ENCODE measurements around the gene PTPRN2.
"Not testable (repeated sequence)": the region's sequence is repeated elsewhere in the genome, so short reads cannot be mapped to it uniquely, and the experiment has no call there.

The PTPRN2 gene

DNA sequence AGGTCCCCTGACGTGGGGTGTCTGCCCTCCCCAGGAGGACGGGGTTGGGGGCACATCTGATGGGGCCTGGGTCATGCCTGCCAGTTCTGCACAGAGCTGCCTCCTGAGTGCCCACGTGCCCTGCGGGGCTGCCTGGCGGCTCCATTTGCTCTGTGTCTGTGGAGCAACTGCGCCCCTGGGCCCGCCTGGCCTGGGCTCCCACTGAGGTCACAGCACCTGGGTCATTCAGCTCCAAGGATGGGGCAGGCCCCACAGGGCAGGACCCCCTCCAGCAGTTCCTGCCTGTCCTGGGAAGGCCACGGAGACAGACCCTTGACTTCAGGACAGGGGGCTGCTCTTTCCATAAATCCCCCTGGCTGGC, 590.6 kb downstream of the PTPRN2 start:
- no peak for DNase-seq

DNA sequence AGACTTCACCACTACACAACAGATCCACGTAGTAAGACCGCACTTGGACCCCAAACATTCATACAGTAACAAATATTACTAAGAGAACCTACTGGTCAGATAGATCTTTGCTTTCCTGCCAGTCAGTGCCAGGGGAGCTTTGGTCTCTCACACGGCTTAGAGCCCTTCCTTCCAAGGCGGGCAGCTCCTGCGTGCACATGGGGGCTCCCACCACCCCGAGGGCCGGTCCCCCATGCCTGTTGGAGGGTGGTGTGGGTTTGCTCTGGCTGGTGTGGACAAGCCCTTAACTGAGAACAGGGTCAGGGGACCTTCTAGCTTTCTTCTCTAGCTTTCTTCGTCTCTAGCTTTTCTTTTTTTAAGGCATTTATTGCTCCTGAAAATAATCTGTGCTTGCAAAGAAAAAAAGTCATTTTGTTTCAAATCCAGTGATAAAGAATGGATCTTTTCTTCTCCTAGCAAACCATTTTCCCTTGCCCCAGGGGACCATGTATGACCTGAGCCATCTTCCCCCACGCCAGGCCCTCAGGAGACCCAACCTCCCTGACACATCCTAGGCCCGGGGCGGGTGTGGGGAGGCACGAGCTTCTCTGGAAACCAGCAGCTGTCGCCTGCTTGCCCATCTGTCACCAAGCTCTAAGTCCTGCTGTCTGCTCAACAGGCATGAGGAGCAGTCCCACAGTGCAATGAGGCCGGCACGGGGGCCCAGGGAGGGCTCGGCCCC, 591.1 kb downstream of the PTPRN2 start:
- no peak for DNase-seq

DNA sequence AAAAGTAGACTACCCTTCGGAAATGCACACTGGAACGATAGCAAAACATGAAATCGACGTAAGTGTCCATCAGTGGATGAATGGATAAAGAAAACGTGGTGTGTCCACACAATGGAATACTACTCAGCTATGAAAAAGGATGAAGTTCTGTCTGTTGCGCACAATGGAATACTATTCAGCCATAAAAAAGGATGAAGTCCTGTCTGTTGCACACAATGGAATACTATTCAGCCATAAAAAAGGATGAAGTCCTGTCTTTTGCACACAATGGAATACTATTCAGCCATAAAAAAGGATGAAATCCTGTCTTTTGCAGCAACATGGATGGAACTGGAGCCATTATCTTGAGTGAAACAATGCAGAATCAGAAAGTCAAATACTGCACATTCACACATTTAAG, 591.8 kb downstream of the PTPRN2 start:
- no peak for DNase-seq

DNA sequence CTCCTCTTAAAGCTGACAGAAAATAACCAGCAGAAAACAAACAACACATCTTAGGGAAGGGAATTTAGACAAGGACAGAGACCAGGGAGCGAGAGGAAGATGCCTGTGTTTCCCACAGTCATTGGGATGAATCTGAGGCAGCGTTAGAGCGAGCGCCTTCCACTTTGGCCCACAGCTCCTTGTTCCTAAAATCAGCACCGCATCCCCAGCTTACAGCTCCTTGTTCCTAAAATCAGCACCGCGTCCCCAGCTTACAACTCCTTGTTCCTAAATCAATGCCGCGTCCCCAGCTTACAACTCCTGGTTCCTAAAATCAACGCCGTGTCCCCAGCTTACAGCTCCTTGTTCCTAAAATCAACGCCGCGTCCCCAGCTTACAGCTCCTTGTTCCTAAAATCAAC, 593.3 kb downstream of the PTPRN2 start:
- DNase-seq, result no peak

DNA sequence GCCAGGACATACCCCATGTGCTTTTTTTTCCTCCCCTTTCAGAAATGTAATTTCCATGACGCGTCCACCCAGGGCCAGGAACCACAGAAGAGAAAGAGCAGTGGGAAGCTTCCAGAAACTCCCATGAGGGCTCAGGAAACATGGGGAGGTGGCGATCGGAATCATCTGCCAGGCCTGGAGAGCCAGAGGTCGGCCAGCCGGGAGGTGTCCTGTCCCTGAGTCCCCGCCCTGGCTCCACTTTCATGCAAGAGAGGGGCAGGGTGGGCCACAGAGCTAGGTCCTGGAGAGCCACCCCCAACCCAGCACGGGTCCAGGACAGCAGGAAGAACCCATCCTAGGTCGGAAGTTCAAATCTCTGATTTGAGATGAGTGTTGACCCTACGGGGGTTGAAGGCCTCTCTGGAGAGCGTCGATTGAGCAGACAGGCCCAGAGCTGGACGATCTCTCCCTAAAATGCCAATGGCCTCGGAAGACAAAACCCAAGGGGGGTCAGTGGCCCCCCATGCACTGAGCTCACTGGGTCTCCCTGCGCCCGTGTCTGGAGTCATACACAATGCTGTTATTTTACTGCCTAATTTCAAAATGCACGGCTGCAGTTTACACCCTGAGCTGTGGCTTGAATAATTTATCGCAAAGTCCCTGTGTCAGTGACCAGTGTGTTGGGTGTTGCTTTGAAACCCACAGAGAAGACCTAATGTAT, 594.1 kb downstream of the PTPRN2 start:
- no peak for DNase-seq

DNA sequence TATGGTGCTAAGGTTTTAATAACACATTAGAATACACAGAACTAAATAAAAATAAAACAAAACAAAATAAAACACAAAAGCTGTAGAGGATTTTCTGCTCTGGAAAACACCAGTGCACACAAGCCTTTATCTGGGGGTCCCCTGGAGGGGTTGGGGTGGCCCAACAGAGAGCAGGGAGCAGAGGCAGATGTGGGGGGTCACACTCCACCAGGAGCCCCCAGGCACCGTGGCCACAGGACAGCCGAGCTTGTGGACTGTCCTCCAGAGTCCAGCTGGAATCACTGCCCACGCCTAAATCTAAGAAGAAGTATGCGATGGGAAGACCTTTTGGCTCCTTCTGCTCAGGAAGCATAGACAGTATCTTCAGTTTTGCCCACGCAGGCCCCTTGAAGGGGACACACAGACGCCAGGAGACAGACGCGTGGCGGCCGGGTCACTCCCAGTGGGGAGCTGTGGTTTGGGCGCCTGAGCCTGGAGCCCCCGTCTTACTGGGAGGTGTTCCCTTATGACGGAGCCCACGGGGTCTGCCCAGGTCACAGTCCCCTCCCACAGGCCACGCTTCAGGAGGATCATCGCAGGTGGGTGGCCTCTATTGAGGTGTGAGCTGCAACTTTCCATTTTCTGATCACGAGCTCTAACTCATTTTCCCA, 595.0 kb downstream of the PTPRN2 start:
- no peak for DNase-seq

DNA sequence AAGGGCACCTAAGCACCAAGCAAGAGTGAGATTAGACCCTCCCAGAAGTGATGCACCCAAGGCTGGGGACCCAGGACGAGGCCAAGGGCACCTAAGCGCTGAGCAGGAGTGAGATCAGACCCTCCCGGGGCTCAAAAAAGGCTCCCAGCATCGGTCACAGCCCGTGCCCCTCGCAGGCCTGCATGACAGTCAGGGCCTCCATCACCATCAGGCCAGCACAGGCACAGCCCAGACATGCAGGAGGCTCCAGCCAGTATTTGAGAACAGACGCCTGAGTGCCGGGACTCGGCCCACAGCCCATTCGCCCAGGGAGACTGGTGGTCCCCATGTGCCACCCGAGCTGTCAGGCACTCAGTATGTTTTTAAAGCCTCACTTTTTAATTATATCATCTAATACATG, 595.9 kb downstream of the PTPRN2 start:
- no peak for DNase-seq

DNA sequence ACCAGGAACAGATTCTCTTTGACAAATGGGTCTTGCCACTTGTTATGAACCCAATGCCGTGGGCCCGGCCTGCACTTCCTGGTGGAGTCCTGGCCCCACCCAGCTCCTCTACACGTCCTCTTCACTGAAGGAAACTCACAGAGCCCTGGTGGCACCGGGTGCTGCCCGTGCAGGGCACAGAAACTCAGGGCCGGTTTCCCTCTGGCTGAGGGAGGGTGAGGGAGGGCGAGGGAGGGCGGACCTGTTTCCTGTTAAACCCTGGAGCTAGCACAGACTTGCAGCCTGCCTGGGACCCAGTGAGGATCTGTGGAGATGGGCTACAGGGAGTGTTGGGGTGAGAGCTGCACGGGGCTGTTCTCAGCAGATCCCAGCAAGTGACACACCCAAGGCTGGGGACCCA, 596.3 kb downstream of the PTPRN2 start:
- DNase-seq, result no peak

DNA sequence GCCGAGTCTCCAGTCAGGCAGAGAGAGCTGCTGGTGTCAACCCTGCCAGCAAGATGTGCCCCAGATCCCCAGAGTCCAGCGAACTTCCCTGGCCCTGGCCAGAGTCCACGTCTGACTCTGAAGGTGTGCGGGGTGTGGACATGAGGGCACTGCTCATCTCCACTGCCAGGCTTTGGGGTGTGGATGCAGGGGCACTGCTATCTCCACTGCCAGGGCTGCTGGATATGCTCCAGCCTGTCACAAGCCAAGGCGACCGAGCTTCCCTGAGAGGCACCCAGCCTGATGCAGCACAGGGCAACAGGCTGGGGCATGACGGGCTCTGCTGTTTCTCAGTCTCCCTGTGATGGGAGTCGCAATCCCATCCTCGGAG, 596.8 kb downstream of the PTPRN2 start:
- no peak for DNase-seq

DNA sequence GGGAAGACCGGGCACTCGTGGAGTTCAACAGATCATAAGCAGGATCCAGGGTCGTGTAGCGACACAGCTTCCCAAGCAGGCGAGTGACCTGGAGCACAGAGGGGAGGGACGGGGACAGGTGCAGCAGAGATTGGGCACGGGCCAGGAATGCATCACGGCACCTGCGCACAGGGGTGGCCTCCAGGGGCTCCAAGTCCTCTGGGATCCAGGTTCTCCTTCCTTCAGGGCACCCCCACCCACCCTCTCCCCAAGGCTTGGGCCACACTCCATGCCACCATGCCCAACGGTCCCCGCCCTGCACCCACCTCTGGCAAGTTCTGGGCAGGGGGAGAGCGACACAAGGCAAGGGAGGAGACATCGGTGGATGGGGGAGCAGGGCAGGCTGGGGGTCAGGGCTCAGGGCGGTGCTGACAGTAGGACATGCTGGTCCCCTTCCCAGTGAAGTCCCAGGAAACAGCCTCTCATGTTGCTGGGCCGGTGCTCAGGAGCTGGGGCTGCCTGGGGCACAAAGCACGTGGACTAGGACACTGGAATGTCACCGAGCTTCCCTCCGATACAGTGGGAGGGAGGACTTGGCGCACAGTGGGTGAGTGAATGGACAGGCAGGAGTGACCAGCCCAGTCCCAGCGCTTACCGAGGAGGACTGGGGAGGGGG, 597.3 kb downstream of the PTPRN2 start:
- DNase-seq, result no peak

DNA sequence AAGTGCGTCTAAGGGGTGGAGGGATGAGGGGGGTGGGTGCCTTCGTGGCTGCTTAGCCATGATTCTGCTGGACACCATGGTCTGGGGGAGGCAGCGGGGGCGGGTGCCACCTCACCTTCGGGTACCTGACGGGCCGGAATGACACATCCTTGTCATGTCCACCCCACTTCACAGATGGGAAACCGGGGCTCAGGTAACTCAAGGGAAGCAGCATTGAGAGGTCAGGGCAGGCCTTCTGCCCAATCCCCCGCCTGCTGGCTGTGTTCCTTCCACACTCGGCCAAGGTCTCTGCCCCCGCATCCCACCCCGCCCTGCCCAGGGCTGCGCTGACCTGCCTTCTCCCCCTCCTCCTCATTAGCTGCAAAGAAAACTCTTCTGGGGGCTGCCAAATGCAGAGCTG, 598.0 kb downstream of the PTPRN2 start:
- DNase-seq, result no peak

DNA sequence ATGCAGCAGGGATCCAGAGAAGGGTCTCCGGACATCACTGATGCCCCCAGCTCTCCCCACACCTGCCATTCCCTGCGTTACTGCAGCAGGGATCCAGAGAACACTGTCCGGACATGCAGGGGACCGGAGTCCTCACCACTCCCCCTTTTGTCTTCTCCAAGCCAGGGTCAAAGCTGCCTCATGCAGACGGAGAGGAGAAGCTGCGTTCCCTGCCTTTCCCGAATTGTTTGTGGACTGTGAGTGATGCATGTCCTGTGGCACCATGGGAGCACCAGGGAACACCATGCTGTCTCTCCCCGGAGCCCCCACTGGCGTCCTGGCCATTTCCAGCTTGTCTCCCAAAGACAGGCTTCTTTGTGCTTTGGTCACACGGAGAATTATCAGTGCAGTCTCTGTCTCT, 599.7 kb downstream of the PTPRN2 start:
- no peak for DNase-seq

DNA sequence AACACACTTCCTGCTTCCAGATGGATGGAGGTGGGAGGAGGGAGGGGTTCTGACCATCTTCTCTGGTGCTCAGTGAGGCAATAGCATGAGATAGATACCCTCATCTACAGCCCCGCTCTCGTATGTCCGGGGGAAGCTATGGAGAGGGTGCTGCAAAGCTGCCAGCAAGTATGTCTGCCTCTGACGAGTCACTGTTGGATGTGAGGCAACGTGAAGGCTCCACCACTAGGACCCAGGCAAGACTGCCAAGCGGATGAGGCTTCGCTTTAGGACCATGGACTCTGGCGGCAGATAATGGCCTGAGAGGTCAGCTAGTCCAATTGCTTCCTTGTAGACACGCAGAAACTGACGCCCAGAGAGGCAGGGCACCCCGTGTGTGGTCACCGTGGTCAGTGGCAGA, 601.6 kb downstream of the PTPRN2 start:
- no peak for DNase-seq

DNA sequence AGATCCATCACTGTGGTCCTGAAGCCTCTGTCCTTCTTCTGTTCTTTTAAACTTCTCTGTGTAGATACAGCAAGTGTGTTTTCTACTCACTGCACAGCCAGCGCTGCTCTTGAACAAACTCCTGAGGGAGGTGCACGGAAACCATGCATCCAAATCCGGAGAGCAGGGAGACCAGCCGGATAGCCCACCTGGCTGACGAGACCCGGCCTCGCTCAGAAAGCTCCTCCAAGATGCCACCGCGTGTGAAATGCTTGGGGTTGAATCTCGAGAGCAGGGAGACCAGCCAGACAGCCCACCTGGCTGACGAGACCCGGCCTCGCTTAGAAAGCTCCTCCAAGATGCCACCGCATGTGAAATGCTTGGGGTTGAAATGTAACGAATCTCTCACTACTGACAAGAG, 602.0 kb downstream of the PTPRN2 start:
- no peak for DNase-seq

DNA sequence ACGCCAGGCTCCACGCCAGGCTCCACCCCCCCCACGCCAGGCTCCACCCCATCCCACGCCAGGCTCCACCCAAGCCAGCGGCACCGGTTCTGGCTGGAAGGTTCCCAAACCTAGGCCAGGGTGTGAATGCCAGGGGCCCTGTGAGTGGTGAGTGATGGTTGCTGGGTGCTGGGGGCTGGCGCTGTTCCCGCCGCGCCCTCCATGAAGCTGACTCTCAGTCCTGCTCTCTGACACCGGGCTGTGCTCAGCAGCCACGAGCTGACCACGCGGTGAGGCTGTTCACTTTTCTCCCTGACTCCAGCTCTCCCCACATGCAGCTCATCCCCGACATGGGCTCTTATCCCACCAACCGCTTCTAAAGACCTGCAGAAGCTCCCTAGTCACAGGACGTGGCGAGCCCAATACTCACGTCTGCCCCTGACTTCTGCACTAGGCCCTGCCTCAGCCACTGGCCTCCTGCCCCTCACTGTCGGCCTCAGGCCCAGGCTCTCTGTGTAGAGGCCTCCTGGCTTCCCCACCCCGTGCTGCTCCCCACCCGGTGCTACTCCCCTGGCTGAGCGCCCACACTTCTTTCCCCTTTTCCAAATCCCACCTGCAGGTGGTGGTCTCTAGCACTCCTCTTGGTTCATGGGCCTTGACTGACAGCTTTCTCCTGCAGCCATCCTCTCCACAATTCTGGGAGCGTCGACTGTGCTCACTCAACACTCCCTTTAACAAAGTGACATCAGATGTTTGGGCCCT, 603.0 kb downstream of the PTPRN2 start:
- no peak for DNase-seq

DNA sequence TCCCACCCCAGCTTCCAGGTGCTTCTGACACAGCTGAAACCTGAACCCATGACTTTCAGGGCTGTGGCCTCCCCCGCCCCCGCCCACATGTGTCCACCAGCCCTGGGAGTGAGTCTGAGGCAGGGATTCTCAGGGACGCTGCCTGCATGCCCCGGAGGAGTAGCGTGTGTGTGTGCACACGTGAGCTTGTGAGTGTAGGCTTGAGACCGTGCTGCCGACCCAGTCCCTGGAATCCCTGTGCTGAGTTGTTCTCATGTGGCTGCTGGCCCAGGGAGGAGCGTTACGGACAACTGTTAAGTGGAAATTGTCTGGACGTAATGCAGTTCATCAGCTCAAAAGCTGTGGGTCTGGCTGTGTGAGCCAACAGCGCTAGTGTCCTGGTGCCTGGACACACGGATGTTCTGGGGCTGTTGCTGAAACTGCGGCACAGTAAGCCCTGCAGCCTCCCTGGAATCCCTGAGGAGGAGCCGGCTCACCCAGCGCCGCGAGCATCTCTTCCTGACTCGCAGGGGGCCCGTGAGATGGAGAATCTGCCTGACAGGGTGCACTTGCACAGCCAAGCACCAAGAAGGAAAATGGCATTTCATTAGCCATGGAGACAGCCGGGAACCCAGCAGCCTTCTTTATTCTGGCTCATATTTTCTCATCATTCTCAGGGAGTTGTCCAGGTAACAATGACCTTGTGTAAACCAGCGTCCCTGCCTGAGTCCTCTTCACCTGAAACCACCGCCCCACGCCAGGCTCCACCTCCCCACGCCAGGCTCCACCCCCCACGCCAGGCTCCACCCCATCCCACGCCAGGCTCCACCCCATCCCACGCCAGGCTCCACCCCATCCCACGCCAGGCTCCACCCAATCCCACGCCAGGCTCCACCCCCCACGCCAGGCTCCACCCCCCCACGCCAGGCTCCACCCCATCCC, 603.9 kb downstream of the PTPRN2 start:
- no peak for DNase-seq

DNA sequence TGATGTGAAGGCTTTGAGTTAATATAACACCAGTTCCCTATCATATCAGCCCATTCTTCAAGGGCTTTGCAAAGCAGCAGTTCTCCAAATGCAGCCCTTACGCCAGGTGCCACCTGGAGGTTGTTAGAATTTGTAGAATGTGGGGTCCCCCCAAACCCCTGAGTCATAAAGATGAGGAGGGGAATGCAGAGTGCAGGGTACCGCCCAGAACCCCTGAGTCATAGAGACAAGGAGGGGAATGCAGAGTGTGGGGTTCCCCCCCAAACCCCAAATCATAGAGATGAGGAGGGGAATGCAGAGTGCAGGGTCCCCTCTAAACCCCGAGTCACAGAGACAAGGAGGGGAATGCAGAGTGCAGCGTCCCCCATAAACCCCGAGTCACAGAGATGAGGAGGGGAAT, 605.8 kb downstream of the PTPRN2 start:
- DNase-seq, result no peak

DNA sequence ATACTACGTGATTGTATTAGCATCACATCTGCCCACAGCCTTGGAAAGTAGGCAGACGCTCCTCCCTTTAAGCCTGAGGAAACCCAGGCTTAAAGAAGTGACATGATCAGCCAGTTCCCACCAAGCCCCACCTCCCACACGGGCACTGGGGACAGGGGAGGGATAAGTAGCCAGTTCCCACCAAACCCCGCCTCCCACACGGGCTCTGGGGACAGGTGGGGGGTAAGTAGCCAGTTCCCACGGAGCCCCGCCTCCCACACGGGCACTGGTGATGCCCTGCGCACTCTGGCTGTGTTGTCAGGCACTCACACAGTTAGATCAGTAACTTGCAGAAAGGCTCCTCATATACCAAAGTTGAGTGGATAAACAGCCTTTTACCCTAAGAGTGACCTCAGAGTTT, 606.8 kb downstream of the PTPRN2 start:
- DNase-seq, result no peak

DNA sequence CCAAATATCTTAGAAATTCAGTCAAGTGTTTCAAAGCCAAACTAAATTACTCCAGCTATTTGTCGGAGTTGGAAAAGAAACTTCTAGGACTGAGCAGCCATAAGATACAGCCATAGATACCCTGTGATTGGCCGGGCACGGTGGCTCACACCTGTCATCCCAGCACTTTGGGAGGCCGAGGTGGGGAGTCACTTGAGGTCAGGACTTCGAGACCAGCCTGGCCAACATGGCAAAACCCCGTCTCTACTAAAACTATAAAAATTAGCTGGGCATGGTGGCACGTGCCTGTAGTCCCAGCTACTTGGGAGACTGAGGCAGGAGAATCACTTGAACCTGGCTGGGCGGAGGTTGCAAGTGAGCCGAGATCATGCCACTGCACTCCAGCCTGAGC, 607.3 kb downstream of the PTPRN2 start:
- not testable (repeated sequence) for DNase-seq

DNA sequence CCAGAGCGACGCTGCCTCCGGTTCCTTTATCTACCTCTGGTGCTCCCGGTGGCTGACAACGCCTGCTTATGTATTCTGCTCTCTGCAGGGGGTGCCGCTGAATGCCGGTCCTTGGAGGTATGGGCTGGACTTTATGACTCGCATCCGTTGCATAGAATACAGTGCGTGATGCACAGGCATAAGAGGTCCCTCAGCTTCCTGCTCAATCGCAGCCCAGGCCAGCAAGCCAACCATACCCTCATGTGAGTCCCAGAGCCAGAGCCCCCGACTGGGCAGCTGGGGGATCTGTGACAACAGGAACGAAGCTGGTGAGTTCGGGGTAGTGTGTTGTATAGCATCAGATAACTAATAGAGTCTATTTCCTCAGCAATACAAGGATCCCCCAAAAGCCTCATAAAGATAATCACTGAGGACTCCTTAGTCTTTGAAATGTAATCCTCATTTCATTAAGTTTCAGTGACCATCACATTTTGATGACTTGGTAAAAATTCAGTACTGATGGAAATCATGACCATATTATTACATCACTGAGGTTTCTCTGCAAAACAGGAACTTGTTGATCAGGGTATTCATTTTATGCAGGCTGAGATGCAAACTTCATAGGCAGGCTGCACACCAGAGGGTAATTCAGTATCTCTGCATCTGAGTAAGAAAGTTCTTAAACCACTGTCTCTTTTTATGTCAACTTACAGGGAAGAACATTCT, 607.8 kb downstream of the PTPRN2 start:
- DNase-seq, result no peak

DNA sequence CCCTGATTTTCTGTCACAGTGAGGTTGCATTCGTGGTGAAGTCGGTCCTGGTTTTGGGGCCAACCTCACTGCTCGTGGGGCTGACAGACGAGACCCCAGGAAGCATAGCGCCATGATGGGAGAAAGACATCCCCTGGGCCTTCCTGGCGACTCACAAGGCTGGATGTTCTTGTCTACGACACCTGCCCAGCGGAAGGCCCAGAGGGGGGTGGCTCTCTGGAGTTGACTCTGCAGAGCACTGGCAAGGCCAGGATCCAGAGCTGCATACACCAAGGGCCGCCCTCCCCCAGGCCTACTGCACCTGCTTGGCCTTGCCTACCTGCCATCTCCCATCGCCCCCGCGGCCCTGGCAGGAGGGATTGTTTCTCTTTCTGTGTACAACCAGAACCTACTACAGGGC, 608.9 kb downstream of the PTPRN2 start:
- no peak for DNase-seq
